SK-N-SH (cell line): ENCODE results near the gene SRRM2. TPM values are rescaled to one million over a fixed set of nuclear protein-coding genes. Genes with fewer than 3 reads are reported as not detected.

Experiments used
- CTCF ChIA-PET: fragments of 300-600, 350-600 bp; formaldehyde crosslinking; extraction: SDS; loops from one replicate; lab custom pipeline; 2021; lab: Yijun Ruan, JAX
- POLR2A ChIA-PET: fragments of 350-600 bp; sonication (Branson Sonifier 250); formaldehyde crosslinking; extraction: SDS; loops from one replicate; lab custom pipeline; 2020; ENCODE audit warnings: antibody characterized with exemption, inconsistent platforms; lab: Yijun Ruan, JAX
- DNase-seq: peaks from one replicate; pipeline ENCODE4 v3.0.0; 2012
- H2AFZ ChIP-seq: fragments of 200-600 bp; sonication (generic); 2 replicates; pipeline ENCODE4 v1.8.1; 2016; ENCODE audit warnings: antibody characterized with exemption, mild to moderate bottlenecking, low read depth
- H3F3A ChIP-seq: fragments of 200-600 bp; sonication (generic); replicated peaks from 2 replicates; pipeline ENCODE3; 2016; ENCODE audit warnings: antibody characterized with exemption, mild to moderate bottlenecking; ENCODE audit not compliant: insufficient read depth
- H3K27ac ChIP-seq, 2 experiments: fragments of 200-500 bp in 1 of 2; fragments of 200-600 bp in 1 of 2; sonication (Bioruptor generic) in 1 of 2; sonication (generic), shearing (Covaris generic) in 1 of 2; 2 replicates each; pipeline versions ENCODE4 v1.5.1 to v1.6.1; 2014 to 2016; ENCODE audit warnings: low read depth in 2 of 2, inconsistent platforms in 1 of 2, low read length in 1 of 2, mild to moderate bottlenecking in 1 of 2, mixed read lengths in 1 of 2
- H3K27me3 ChIP-seq: fragments of 200-600 bp; sonication (generic), shearing (Covaris generic); 2 replicates; pipeline ENCODE4 v1.6.1; 2016; ENCODE audit warnings: mixed run types; ENCODE audit not compliant: insufficient read depth
- H3K36me3 ChIP-seq, 2 experiments: fragments of 200-500 bp in 1 of 2; fragments of 200-600 bp in 1 of 2; sonication (Bioruptor generic) in 1 of 2; sonication (generic) in 1 of 2; replicated peaks in 1 of 2; 2 replicates each; pipeline versions ENCODE3 to v1.5.1; 2014 to 2016; ENCODE audit warnings: low read length in 1 of 2, mild to moderate bottlenecking in 1 of 2; ENCODE audit not compliant: insufficient read depth in 2 of 2, control insufficient read depth in 1 of 2
- H3K4me1 ChIP-seq, 2 experiments: fragments of 200-500 bp in 1 of 2; fragments of 200-600 bp in 1 of 2; sonication (Bioruptor generic) in 1 of 2; sonication (generic), shearing (Covaris generic) in 1 of 2; 2 replicates each; pipeline versions ENCODE4 v1.5.1 to v1.6.1; 2014 to 2016; ENCODE audit warnings: low read depth in 1 of 2, low read length in 1 of 2, mixed run types in 1 of 2; ENCODE audit not compliant: insufficient read depth in 2 of 2, control insufficient read depth in 1 of 2
- H3K4me2 ChIP-seq: fragments of 200-600 bp; sonication (generic), shearing (Covaris generic); 2 replicates; pipeline ENCODE4 v1.6.1; 2017; ENCODE audit warnings: mixed run types
- H3K4me3 ChIP-seq, 2 experiments: fragments of 200-500 bp in 1 of 2; fragments of 200-600 bp in 1 of 2; sonication (Bioruptor generic) in 1 of 2; sonication (generic), shearing (Covaris generic) in 1 of 2; 2 replicates each; pipeline versions ENCODE4 v1.5.1 to v1.8.1; 2014 to 2016; ENCODE audit warnings: low read depth in 2 of 2, inconsistent platforms in 1 of 2, low read length in 1 of 2, mild to moderate bottlenecking in 1 of 2, mixed read lengths in 1 of 2, moderate library complexity in 1 of 2
- H3K79me2 ChIP-seq: fragments of 200-600 bp; sonication (generic); 2 replicates; pipeline ENCODE4 v1.8.1; 2017; ENCODE audit warnings: mild to moderate bottlenecking; ENCODE audit not compliant: insufficient read depth
- H3K9ac ChIP-seq: fragments of 200-600 bp; sonication (generic); 2 replicates; pipeline ENCODE4 v1.6.1; 2017; ENCODE audit warnings: mixed run types
- H3K9me2 ChIP-seq: fragments of 200-600 bp; sonication (generic); 2 replicates; pipeline ENCODE4 v1.6.1; 2017; ENCODE audit warnings: mixed run types
- H3K9me3 ChIP-seq: fragments of 200-600 bp; sonication (generic); 2 replicates; pipeline ENCODE4 v1.6.1; 2017; ENCODE audit warnings: mixed run types, mild to moderate bottlenecking, moderate library complexity
- H4K20me1 ChIP-seq: fragments of 200-600 bp; sonication (generic); 2 replicates; pipeline ENCODE4 v1.6.1; 2017; ENCODE audit warnings: mild to moderate bottlenecking, mixed run types; ENCODE audit not compliant: insufficient read depth
- CHD2 ChIP-seq: fragments of 150-350 bp; IDR thresholded peaks from 2 replicates; pipeline ENCODE4 v1.6.1; 2018; ENCODE audit warnings: low read length; ENCODE audit not compliant: partially characterized antibody
- ELF1 ChIP-seq: IDR thresholded peaks from 2 replicates; pipeline ENCODE4 v1.4.0; 2012
- EP300 ChIP-seq, 2 experiments: IDR thresholded peaks; 2 replicates each; pipeline versions ENCODE4 v1.4.0 to v1.6.1; 2012; ENCODE audit warnings: borderline replicate concordance in 1 of 2, low read depth in 1 of 2, low read length in 1 of 2
- FOSL2 ChIP-seq: IDR thresholded peaks from 2 replicates; pipeline ENCODE4 v1.4.0; 2012; ENCODE audit warnings: low read depth, mild to moderate bottlenecking, moderate library complexity, borderline replicate concordance
- FOXJ3 ChIP-seq: sonication (generic); formaldehyde crosslinking; IDR thresholded peaks from 2 replicates; pipeline ENCODE4 v1.5.1; 2020; ENCODE audit warnings: mild to moderate bottlenecking, missing genetic modification reagents
- GABPA ChIP-seq: IDR thresholded peaks from 2 replicates; pipeline ENCODE4 v1.4.0; 2012; ENCODE audit warnings: low read depth, mild to moderate bottlenecking
- IRF3 ChIP-seq: fragments of 150-350 bp; IDR thresholded peaks from 2 replicates; pipeline ENCODE4 v1.6.1; 2016; ENCODE audit warnings: mild to moderate bottlenecking, low read depth, low read length
- JUND ChIP-seq: IDR thresholded peaks from 2 replicates; pipeline ENCODE4 v1.4.0; 2012
- MAX ChIP-seq: IDR thresholded peaks from 2 replicates; pipeline ENCODE4 v1.4.0; 2012; ENCODE audit warnings: low read depth
- MEF2A ChIP-seq: IDR thresholded peaks from 2 replicates; pipeline ENCODE4 v1.4.0; 2012; ENCODE audit warnings: low read depth, borderline replicate concordance
- NFIC ChIP-seq: IDR thresholded peaks from 2 replicates; pipeline ENCODE4 v1.4.0; 2012; ENCODE audit warnings: borderline replicate concordance
- NRF1 ChIP-seq: IDR thresholded peaks from 2 replicates; pipeline ENCODE4 v1.6.1; 2012; ENCODE audit warnings: low read depth, mild to moderate bottlenecking, low read length
- PBX3 ChIP-seq: IDR thresholded peaks from 2 replicates; pipeline ENCODE4; 2012
- RAD21 ChIP-seq: IDR thresholded peaks from 2 replicates; pipeline ENCODE4 v1.6.1; 2012; ENCODE audit warnings: mild to moderate bottlenecking, low read length
- SMC3 ChIP-seq: IDR thresholded peaks from 2 replicates; pipeline ENCODE4 v1.6.1; 2012; ENCODE audit warnings: low read depth, low read length, improper control_type of control experiment
- TAF1 ChIP-seq: IDR thresholded peaks from 2 replicates; pipeline ENCODE4 v1.6.1; 2012; ENCODE audit warnings: low read depth, mild to moderate bottlenecking, low read length, moderate library complexity, borderline replicate concordance
- TEAD4 ChIP-seq: IDR thresholded peaks from 2 replicates; pipeline ENCODE4 v1.4.0; 2012; ENCODE audit warnings: mild to moderate bottlenecking, borderline replicate concordance; ENCODE audit not compliant: insufficient read depth
- USF2 ChIP-seq: fragments of 150-350 bp; IDR thresholded peaks from 2 replicates; pipeline ENCODE4 v1.6.1; 2017; ENCODE audit warnings: antibody characterized with exemption, low read length, low read depth, borderline replicate concordance
- YY1 ChIP-seq: IDR thresholded peaks from 2 replicates; pipeline ENCODE4 v1.4.0; 2012; ENCODE audit warnings: low read depth, mild to moderate bottlenecking
- ZBTB33 ChIP-seq: IDR thresholded peaks from 2 replicates; pipeline ENCODE4 v1.4.0; 2012; ENCODE audit warnings: low read depth, borderline replicate concordance
- WGBS: methylation state at CpG from one replicate; pipeline ENCODE4 v1.1.6; 2017; ENCODE audit warnings: low lambda C conversion rate; 5-methylcytosine and 5-hydroxymethylcytosine counted together
- polyA plus RNA-seq, 3 experiments: library from polyadenylated mRNA; depleted of rRNA; stranded (reverse); fragments of >200 nt; gene quantifications; 2 replicates each; pipeline ENCODE4 v1.2.3, GENCODE V29; 2012

Gene SRRM2
- polyA plus RNA-seq, 1 of the 3 experiments (the other 2 are of a cell fraction), result 143 TPM

- POLR2A ChIA-PET, result no interaction called here
- DNase-seq, result no peak
- WGBS, result 42% methylated on average over 7 of the region's 20 CpGs
- CTCF ChIA-PET, result interaction anchor here (0.6 to 1.2 kb wide), 3 partner anchors 9 to 26 kb away, joined by 3 to 5 read pairs (median 4); no protein-coding TSS in a partner anchor
- Histone ChIP-seq H3K79me2 (no peaks in the 10 kb centered on the region), H3F3A (no peaks in the 10 kb centered on the region), H3K9ac (no peak overlapping the region), H3K4me1 (peaks cover 0 to 3% of the 10 kb centered on the region in 2 experiments; a peak in 1 of 4 replicates), H3K36me3 (no peaks in the 10 kb centered on the region), H3K4me3 (no peak overlapping the region), H3K27ac (no peak overlapping the region), H3K9me2 (no peaks in the 10 kb centered on the region), H4K20me1 (no peaks in the 10 kb centered on the region), H3K4me2 (no peak overlapping the region), H2AFZ (no peak overlapping the region), H3K27me3 (no peaks in the 10 kb centered on the region; the same call in 1 of the 2 replicates), H3K9me3 (no peaks in the 10 kb centered on the region)
- TF ChIP-seq JUND (no peak), TAF1 (no peak), FOSL2 (no peak), NRF1 (no peak), IRF3 (no peak), RAD21 (no peak), YY1 (no peak), USF2 (no peak), CHD2 (no peak), MAX (no peak), GABPA (no peak), NFIC (no peak), SMC3 (no peak), TEAD4 (no peak)
These were observed 62.3 kb downstream of the SRRM2 start for GRCh38 chr16:2814551-2815298.

- ChIA-PET CTCF (interaction anchor here (0.6 to 1.2 kb wide), 3 partner anchors 24 to 53 kb away, joined by 3 to 4 read pairs (median 3); no protein-coding TSS in a partner anchor), POLR2A (no interaction called here)
- Histone ChIP-seq H3K9me3 (no peaks in the 10 kb centered on the region), H3K4me3 (no peak overlapping the region), H3K9ac (no peak overlapping the region), H3K27me3 (no peaks in the 10 kb centered on the region; the same call in 1 of the 2 replicates), H3K9me2 (no peaks in the 10 kb centered on the region), H3K4me1 (peaks cover 0 to 8% of the 10 kb centered on the region in 2 experiments; a peak in 1 of 4 replicates), H3F3A (no peaks in the 10 kb centered on the region), H3K36me3 (no peaks in the 10 kb centered on the region), H3K79me2 (no peaks in the 10 kb centered on the region), H4K20me1 (no peaks in the 10 kb centered on the region), H3K27ac (no peak overlapping the region), H3K4me2 (no peak overlapping the region), H2AFZ (no peak overlapping the region)
- WGBS, result 85% methylated on average over 5 of the region's 10 CpGs
- no peak for TF ChIP-seq MEF2A
- no peak for TF ChIP-seq YY1
- no peak for TF ChIP-seq ELF1
- TF ChIP-seq TAF1, result no peak
- TF ChIP-seq FOXJ3 (CRISPR knock-in tag), result no peak
- no peak for TF ChIP-seq PBX3
- TF ChIP-seq EP300 (IDR thresholded peaks at IDR 0.05; ENCODE audit: borderline replicate concordance in 1 of 2, low read depth in 1 of 2, low read length in 1 of 2), result no peak
- no peak for TF ChIP-seq CHD2
- TF ChIP-seq ZBTB33, result no peak
- no peak for DNase-seq
These were observed 62.9 kb downstream of the SRRM2 start for GRCh38 chr16:2815299-2815771.
